Aorta (tissue), 5 donors: Measurements from ENCODE around the gene NYNRIN. TPM values are rescaled to one million over a fixed set of nuclear protein-coding genes. Genes with fewer than 3 reads are reported as not detected.

Experiments used
- ATAC-seq: fragments of 200-7000 bp; cut with Tn5 transposase; one replicate; pipeline ENCODE4 v1.9.1; 2022; ENCODE audit warnings: moderate library complexity; ENCODE audit not compliant: low FRiP score
- DNase-seq, 2 donors: peaks; one replicate each; pipeline ENCODE4 v3.0.0-alpha.2; 2020
- H3K27ac ChIP-seq, 2 donors: one replicate each; pipeline ENCODE4 v1.5.1; 2013; ENCODE audit warnings: low read length in 2 of 2, mild to moderate bottlenecking in 2 of 2, moderate library complexity in 2 of 2, control low read depth in 1 of 2, inconsistent platforms in 1 of 2, low read depth in 1 of 2
- H3K27me3 ChIP-seq, 2 donors: one replicate each; pipeline ENCODE4 v1.6.1; 2013; ENCODE audit warnings: control low read depth in 1 of 2, low read length in 1 of 2, mild to moderate bottlenecking in 1 of 2, moderate library complexity in 1 of 2; ENCODE audit not compliant: insufficient read depth in 2 of 2, control insufficient read depth in 1 of 2
- H3K36me3 ChIP-seq, 2 donors: one replicate each; pipeline ENCODE4 v1.6.1; 2013; ENCODE audit warnings: control low read depth in 1 of 2, low read length in 1 of 2, mild to moderate bottlenecking in 1 of 2; ENCODE audit not compliant: insufficient read depth in 2 of 2, control insufficient read depth in 1 of 2
- H3K4me1 ChIP-seq, 2 donors: one replicate each; pipeline ENCODE4 v1.6.1; 2013; ENCODE audit warnings: low read length in 2 of 2, control low read depth in 1 of 2, mild to moderate bottlenecking in 1 of 2, moderate library complexity in 1 of 2; ENCODE audit not compliant: insufficient read depth in 2 of 2, control insufficient read depth in 1 of 2
- H3K4me3 ChIP-seq, 2 donors: one replicate each; pipeline ENCODE4 v1.5.1; 2013; ENCODE audit warnings: low read length in 2 of 2, control low read depth in 1 of 2, mild to moderate bottlenecking in 1 of 2
- H3K9me3 ChIP-seq: one replicate; pipeline ENCODE4 v1.6.1; 2013; ENCODE audit warnings: mild to moderate bottlenecking, low read length; ENCODE audit not compliant: control insufficient read depth
- WGBS, 2 donors: extraction: QIAGEN DNeasy Blood & Tissue Kit; methylation state at CpG; one replicate each; pipeline ENCODE4 v1.1.7; 2013; 5-methylcytosine and 5-hydroxymethylcytosine counted together
- intact Hi-C, 2 donors: fragments of 100-400 bp; cut with DNase I; formaldehyde crosslinking; loops; one replicate each; pipeline versions ENCODE4 v1.14.2 to v1.15.0; 2022
- polyA plus RNA-seq, 2 donors: library from polyadenylated mRNA; stranded (reverse); fragments of 200-250 nt; gene quantifications; one replicate each; pipeline ENCODE4 v1.2.3, GENCODE V29; 2013
- total RNA-seq, 2 donors: library from RNA; stranded (reverse); fragmentation: NEBNext Ultra II Directional; extraction: Animal tissue kit (Norgen Biotek cat#: 25700); gene quantifications; one replicate each; pipeline ENCODE4 v1.2.1, GENCODE V29; 2021
- donor health status: healthy with polysubstance abuse.
- donor health status: Bipolar disorder and iron deficiency.
- donor health status: DM: no; HTN: no; CAD: no.
- donor health status: DM: no; HTN: no; CAD: no.
- donor health status: DM: yes; HTN: yes; CAD: no.

Gene NYNRIN
- total and polyA plus RNA-seq, 4 donors = 1.8 to 31.6 (median 8.2) TPM

DNA sequence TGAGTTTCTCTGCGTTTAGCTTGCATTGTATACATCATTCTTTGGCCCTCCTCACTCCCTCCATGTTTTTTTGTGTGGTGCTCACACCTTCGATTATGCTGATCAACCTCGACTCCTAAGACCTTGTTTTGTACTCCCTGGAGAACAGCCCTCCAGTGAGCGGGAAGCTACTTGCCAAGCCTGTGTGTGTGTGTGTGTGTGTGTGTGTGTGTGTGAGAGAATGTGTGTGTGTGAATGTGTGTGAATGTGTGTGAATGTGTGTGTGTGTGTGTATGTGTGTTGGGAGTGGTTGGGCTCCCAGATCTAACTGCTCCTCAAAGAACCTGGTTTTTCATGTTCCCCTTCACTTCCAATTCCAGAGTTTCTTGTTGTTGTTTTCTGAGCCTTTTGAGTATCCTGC is 6.0 kb downstream of the NYNRIN start:
- no peaks in the 10 kb centered on the region for H3K9me3 ChIP-seq
- no peak for DNase-seq
- H3K36me3 ChIP-seq = peaks cover 0 to 2% of the 10 kb centered on the region in 2 donors
- H3K27ac ChIP-seq = no peak overlapping the region
- intact Hi-C loops = no loop called here
- no peak overlapping the region for H3K4me3 ChIP-seq
- no peaks in the 10 kb centered on the region for H3K4me1 ChIP-seq
- 53 to 61% methylated on average over 4 of the region's 4 CpGs for WGBS, 2 donors
- no peak for ATAC-seq
- H3K27me3 ChIP-seq = no peaks in the 10 kb centered on the region

DNA sequence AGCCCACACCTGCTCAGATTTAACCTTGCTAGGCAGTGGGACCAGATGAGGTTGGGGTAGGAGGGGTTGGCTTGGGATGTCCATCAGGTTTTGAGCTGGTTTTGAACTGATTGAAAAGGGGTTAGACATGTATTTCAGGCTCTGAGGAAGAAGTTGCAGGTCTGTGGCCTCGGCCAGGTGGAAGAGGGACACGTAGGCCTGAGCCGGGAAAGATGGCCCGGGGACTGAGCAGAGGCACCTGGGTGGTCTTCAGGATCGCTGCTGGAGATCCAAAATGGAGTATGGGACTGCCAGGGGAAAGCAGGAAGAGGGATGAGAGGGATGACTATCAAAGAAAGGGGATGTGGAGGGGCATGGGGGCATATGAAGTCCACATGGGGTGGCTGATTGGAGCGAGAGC is 7.6 kb downstream of the NYNRIN start:
- DNase-seq (no peak), ATAC-seq (no peak)
- H3K9me3 ChIP-seq = no peaks in the 10 kb centered on the region
- intact Hi-C loops = no loop called here
- WGBS, 2 donors = 94 to 95% methylated on average over 6 of the region's 6 CpGs
- H3K27ac ChIP-seq = no peak overlapping the region
- no peaks in the 10 kb centered on the region for H3K4me1 ChIP-seq
- H3K27me3 ChIP-seq = no peaks in the 10 kb centered on the region
- H3K4me3 ChIP-seq = no peak overlapping the region
- peaks cover 0 to 2% of the 10 kb centered on the region in 2 donors for H3K36me3 ChIP-seq

DNA sequence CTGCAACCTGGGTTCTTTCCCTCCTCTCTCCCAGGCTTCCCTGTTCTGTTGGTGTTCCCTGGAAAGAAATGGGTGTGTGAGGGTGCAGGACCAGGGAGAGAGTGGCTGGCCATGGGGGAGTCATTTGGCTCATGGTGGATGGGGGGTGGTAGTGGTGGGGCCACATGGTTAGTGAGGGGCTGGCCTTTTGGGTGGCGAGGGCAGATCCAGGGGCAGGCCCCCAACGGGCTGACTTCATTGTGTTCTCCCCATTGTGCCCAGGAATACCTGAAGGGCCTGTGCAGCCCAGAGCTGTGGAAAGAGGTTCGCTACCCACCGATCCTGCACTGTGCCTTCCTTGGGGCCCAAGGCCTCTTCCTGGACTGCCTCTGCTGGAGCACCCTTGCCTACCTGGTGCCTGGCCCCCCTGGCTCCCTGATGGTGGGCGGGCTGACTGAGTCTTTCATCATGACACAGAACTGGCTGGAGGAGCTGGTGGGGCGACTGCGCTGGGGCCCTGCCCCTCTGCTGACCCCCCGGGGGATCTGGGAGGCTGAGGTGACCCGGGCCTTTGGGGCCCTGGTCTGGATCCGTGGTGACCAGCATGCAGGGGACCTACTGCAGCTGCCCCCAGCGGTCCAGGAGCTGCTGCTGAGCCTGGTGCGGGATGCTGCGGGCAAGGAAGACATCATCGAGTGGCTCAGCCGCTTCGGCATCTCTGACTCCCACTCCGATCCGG is 9.0 kb downstream of the NYNRIN start:
- 93 to 94% methylated on average over 18 of the region's 18 CpGs for WGBS, 2 donors
- H3K36me3 ChIP-seq = peaks cover 0 to 2% of the 10 kb centered on the region in 2 donors
- no peak for DNase-seq
- H3K4me3 ChIP-seq = no peak overlapping the region
- no peaks in the 10 kb centered on the region for H3K9me3 ChIP-seq
- no peaks in the 10 kb centered on the region for H3K4me1 ChIP-seq
- no peak for ATAC-seq
- no peak overlapping the region for H3K27ac ChIP-seq
- intact Hi-C loops = no loop called here
- H3K27me3 ChIP-seq = no peaks in the 10 kb centered on the region

DNA sequence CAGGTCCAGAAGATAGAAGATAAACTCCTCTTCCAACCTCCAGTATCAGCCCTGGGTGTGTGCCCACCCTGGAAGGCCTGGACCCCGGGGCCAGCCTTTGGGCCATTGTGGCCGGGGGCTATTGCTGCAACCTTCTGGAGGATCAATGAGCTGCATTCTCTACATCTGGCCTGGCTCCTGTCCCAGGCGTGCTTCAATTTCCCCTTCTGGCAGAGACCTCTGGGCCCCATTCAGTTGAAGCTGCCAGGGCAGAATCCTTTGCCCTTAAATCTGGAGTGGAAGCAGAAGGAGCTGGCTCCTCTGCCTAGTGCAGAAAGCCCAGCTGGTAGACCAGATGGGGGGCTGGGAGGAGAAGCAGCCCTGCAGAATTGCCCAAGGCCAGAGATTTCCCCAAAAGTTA is 10.0 kb downstream of the NYNRIN start:
- DNase-seq (no peak), ATAC-seq (no peak)
- Histone ChIP-seq H3K4me3 (no peak overlapping the region), H3K27ac (no peak overlapping the region), H3K9me3 (no peaks in the 10 kb centered on the region), H3K27me3 (no peaks in the 10 kb centered on the region), H3K36me3 (peaks cover 0 to 2% of the 10 kb centered on the region in 2 donors), H3K4me1 (no peaks in the 10 kb centered on the region)
- intact Hi-C loops = no loop called here
- WGBS, 2 donors = 79 to 80% methylated on average over 3 of the region's 3 CpGs

DNA sequence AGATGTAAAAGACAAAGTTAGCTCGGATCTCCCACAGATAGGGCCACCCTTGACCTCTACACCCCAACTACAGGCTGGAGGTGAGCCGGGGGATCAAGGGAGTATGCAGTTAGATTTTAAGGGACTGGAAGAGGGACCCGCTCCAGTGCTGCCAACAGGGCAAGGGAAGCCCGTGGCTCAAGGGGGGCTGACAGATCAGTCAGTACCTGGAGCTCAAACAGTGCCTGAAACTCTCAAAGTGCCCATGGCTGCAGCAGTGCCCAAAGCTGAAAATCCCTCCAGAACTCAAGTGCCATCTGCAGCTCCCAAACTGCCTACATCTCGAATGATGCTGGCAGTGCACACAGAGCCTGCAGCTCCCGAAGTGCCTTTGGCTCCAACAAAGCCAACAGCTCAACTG is 10.4 kb downstream of the NYNRIN start:
- no peaks in the 10 kb centered on the region for H3K27me3 ChIP-seq
- WGBS, 2 donors = 79 to 82% methylated on average over 6 of the region's 6 CpGs
- H3K27ac ChIP-seq = no peak overlapping the region
- no peaks in the 10 kb centered on the region for H3K9me3 ChIP-seq
- intact Hi-C loops = no loop called here
- no peaks in the 10 kb centered on the region for H3K4me1 ChIP-seq
- H3K4me3 ChIP-seq = no peak overlapping the region
- ATAC-seq (no peak), DNase-seq (no peak)
- peaks cover 0 to 2% of the 10 kb centered on the region in 2 donors for H3K36me3 ChIP-seq

DNA sequence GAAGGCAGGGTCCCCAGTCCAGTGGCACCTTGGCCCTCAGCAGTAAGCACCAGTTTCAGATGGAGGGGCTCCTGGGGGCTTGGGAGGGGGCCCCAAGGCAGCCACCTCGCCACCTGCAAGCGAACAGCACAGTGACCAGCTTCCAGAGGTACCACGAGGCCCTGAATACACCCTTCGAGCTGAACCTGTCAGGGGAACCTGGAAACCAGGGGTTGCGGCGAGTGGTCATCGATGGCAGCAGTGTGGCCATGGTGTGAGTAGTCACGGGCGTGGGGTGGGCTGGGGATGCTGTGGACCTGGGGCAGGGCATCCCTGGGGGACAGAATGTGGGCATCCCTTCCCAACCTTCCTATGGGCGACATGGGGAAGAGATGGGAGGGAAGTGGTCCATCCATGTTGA is 11.2 kb downstream of the NYNRIN start:
- 92 to 95% methylated on average over 10 of the region's 10 CpGs for WGBS, 2 donors
- no peak for DNase-seq
- intact Hi-C loops = no loop called here

DNA sequence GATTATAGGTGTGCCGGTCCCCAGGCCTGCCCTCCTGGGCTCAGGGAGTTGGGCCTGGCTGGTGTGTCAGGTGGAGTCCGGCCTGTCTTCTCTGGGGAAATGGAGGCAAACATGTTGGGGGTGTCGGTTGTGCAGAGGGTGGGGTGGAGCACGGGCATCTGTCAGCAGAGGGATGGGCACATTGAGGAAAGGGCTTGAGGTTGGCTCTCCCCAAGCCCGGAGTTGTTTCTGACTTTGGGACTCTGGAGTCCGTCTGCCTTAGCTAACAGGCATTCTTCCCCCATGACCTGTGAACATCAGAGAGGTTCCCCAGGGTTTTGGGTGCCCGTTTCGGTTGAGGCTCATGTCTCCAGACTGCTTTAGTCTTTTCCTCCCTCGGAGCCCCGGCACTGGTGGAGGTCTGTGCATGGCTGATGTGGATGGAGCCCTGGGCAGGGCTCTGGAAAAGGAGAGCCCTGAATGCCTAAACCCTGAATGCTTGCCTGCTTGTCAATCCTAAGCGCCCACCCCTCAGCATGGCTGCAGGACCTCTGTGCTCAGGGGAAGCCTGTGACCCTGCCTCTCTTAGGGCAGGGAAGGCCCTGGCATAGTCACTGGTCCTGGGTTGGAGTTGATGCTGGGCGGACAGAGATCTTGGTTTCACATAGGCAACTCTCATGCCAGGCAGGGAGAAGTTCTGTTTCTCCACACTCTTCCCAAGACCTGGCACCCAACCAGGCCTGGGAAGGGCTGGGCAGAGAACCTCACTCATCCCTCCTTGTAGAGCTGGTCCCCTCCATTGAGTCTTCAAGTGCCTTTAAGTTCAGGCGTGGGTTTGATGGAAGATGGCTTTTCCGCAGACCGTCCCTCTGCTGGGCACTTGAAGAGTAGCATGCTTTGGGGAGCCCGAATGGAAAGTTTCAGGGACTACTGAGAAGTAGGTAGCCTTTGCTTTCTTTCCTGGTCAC is 12.9 kb downstream of the NYNRIN start:
- Histone ChIP-seq H3K36me3 (peaks cover 0 to 2% of the 10 kb centered on the region in 2 donors), H3K27ac (no peak overlapping the region), H3K4me3 (no peak overlapping the region), H3K9me3 (no peaks in the 10 kb centered on the region), H3K4me1 (no peaks in the 10 kb centered on the region), H3K27me3 (no peaks in the 10 kb centered on the region)
- intact Hi-C loops = no loop called here
- WGBS, 2 donors = 75 to 76% methylated on average over 16 of the region's 16 CpGs
- no peak for ATAC-seq
- no peak for DNase-seq

More for the DNA sequence above, 11.2 kb downstream of the NYNRIN start:
- no peak for ATAC-seq
- Histone ChIP-seq H3K27me3 (no peaks in the 10 kb centered on the region), H3K4me1 (no peaks in the 10 kb centered on the region), H3K27ac (no peak overlapping the region), H3K4me3 (no peak overlapping the region), H3K9me3 (no peaks in the 10 kb centered on the region), H3K36me3 (peaks cover 0 to 2% of the 10 kb centered on the region in 2 donors)

DNA sequence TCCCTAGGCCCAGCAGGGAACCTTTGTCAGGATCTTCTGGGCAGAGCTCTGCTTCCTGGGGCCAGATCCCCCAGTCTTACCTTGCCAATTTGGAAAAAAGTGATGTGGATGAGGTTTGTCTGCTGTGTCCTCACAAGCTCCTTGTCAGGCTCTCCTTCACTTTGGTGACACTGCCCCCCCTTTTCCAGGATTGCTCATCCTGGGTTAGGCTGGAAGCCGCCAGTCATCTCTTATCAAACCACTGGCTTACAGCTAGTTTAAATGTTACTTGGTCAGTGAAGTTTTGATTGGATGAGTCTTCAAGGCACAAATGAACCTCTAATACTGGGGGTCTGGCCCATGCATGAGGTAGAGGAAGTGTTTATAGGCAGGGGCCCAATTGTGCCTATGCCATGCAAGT is 15.3 kb downstream of the NYNRIN start:
- H3K36me3 ChIP-seq = peaks cover 0 to 2% of the 10 kb centered on the region in 2 donors
- no peaks in the 10 kb centered on the region for H3K9me3 ChIP-seq
- WGBS, 2 donors = 55 to 58% methylated on average over 1 of the region's 1 CpG
- no peak overlapping the region for H3K27ac ChIP-seq
- no peak for ATAC-seq
- intact Hi-C loops = no loop called here
- H3K27me3 ChIP-seq = no peaks in the 10 kb centered on the region
- H3K4me3 ChIP-seq = no peak overlapping the region
- H3K4me1 ChIP-seq = no peaks in the 10 kb centered on the region
- DNase-seq = no peak
